ENCODE data around the gene PPP1R37.

The PPP1R37 gene

DNA sequence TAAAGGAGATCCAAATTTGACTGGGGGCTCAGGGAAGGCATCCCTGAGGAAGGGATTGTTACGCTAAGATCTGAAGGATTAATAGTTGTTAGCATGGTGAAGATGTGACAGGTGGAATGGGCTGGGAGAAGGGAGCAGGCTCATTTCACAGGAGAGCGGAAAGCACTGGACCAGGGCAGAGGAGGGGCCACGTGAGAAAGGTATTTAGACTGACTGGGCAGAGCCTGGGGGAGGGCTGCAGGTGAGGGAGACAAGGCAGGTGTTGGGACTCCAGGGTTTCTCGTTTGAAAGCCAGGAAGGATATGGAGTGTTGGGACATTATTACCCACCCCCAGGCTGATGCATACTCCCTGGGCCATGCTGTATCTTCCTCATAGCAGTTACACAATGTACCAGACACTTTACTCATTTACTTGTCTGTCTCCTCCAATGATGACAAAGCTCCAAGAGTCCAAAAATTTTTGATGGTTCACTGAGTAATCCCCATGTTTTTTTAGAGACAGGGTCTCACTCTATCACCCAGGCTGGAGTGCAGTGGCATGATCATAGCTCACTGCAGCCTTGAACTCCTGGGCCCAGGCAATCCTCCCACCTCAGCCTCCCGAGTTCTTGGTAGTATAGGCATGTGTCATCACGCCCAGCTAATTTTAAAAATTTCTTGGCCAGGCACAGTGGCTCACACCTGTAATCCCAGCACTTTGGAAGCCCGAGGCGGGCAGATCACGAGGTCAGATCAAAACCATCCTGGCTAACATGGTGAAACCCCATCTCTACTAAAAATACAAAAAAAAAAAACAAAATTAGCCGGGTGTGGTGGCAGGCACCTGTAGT, 82.8 kb downstream of the PPP1R37 start:
- no peak for DNase-seq

DNA sequence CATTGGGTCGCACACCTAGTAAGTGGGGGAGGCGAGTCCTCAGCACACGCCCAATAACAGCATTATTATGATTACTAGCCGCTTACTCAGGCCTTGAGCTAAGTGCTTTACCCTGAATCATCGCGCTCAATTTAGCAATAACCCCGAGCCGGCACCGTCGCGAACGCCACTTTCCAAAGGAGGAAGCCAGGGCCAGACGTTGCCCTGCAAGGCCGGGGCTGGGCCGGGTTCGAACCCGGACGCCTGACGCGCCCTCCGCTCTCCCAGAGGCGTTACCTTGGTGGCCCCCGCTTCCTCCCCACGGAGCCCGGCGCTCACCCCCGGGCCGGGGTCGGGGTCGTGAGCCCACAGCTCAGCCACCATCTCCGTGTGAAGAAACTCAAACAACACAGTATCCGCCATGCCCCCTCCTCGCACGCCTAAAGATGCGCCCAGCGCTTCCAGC, 84.9 kb downstream of the PPP1R37 start, which contains the start of gene TRAPPC6A:
Gene TRAPPC6A (minus strand): TSS at position 421 of the 445 bp plus-strand sequence. CDS start 19 bp downstream, at position 402.
- no peak for DNase-seq

- DNase-seq, result peak; percentile 100
These were observed 85.5 kb downstream of the PPP1R37 start, which contains the start of gene BLOC1S3 for GRCh38 chr19:45178262-45179071. BLOC1S3 (plus strand) TSS chr19:45178784; CDS start chr19:45179297, 513 bp downstream.

DNA sequence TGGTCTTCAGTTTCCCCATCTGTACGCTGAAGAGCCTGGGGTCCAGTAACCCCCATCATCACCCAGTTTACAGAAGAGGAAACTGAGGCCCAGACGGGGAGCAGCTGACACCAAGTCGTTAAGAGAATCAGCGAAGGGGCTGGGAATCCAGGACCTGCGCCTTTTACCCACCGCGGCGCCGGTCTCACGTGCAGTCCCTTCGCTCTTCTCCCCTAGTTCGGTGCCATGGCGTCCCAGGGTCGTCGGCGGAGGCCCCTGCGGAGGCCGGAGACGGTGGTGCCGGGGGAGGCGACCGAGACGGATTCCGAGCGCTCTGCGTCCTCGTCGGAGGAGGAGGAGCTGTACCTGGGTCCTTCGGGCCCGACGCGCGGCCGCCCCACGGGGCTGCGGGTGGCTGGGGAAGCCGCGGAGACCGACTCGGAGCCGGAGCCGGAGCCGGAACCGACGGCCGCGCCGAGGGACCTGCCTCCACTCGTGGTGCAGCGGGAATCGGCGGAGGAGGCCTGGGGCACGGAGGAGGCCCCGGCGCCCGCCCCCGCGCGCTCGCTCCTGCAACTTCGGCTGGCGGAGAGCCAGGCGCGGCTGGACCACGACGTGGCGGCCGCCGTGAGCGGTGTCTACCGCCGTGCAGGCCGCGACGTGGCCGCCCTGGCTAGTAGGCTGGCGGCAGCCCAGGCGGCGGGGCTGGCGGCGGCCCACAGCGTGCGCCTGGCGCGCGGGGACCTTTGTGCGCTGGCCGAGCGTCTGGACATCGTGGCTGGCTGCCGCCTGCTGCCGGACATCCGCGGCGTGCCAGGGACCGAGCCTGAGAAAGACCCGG, 86.3 kb downstream of the PPP1R37 start:
- DNase-seq, result peak; percentile 46

GRCh38 chr19:45179892-45180370, 87.0 kb downstream of the PPP1R37 start:
- DNase-seq, result no peak

DNA sequence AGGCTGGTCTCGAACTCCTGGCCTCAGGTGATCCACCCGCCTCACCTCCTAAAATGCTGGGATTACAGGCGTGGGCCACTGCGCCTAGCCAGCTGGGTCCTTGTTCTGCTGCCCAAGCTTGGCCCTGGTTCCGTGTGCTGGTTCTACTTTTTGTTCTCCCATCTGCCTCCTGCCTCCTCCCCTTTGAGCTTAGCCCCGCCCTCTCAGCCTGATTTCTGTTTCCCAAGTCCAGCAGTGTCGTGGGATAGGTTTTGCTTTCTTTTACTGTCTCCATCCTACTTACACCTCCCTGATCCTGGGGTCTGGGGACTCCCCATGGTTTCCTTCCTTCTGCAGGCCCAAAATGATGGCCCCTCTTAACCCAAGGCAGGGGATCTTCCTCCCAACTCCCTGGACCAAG, 88.0 kb downstream of the PPP1R37 start:
- no peak for DNase-seq

GRCh38 chr19:45182758-45183157, 89.8 kb downstream of the PPP1R37 start:
- no peak for DNase-seq

- DNase-seq, result no peak
These were observed 91.1 kb downstream of the PPP1R37 start for GRCh38 chr19:45184115-45184514.

- no peak for DNase-seq
These were observed 93.7 kb downstream of the PPP1R37 start for GRCh38 chr19:45186509-45187334.

- no peak for DNase-seq
These were observed 94.6 kb downstream of the PPP1R37 start for GRCh38 chr19:45187421-45188100.

DNA sequence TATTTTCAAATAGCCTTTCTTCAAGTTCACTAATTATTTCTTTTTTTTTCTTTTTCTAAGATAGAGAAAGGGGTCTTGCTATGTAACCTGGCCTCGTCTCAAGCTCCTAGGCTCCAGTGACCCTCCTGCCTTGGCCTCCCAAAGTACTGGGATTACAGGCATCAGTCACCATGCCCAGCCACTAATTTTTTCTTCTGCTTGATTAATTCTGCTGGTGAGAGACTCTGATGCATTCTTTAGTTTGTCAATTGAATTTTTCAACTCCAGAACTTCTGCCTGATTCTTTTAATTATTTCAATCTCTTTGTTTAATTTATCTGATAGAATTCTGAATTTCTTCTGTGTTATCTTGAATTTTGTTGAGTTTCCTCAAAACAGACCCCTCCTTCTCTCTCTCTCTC, 97.0 kb downstream of the PPP1R37 start:
- no peak for DNase-seq

DNA sequence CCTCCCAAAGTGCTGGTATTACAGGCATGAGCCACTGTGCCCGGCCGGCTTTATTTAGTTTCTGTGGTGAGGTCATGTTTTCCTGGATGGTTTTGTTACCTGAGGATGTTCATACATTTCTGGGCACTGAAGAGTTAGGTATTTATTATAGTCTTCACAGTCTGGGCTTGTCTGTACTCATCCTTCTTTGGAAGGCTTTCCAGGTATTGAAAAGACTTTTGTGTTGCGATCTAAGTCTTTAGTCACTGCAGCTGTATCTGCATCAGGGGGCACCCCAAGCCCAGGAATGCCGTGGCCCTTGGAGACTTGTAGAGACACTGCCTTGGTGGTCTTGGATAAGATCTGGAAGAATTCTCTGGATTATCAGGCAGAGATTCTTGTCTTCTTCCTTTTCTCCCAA, 98.4 kb downstream of the PPP1R37 start:
- DNase-seq, result no peak

DNA sequence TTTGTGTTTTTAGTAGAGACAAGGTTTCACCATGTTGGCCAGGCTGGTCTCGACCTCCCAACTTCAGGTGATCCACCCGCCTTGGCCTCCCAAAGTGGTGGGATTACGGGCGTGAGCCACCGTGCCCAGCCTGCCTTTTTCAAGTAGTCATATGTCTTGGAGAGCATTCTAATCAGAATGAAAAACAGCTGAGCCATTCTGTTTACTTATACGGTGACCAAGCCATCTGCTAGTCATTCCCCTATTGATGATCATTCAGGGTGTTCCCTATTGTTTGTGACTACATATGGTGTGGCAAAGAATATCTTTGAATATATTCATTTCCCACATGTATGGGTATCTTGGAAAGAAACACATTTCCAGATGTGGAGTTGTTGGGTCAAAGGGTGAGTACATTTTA, 102.8 kb downstream of the PPP1R37 start:
- no peak for DNase-seq
